SHP77 (cell line): ENCODE measurements around the gene RTN4RL2.
"Not testable (repeated sequence)": the region's sequence is repeated elsewhere in the genome, so short reads cannot be mapped to it uniquely, and the experiment has no call there.

ENCODE experiments used
- DNase-seq, 2 experiments: peaks; one replicate each; lab custom pipeline; 2025; lab: John Stamatoyannopoulos, UW

Gene RTN4RL2

DNA sequence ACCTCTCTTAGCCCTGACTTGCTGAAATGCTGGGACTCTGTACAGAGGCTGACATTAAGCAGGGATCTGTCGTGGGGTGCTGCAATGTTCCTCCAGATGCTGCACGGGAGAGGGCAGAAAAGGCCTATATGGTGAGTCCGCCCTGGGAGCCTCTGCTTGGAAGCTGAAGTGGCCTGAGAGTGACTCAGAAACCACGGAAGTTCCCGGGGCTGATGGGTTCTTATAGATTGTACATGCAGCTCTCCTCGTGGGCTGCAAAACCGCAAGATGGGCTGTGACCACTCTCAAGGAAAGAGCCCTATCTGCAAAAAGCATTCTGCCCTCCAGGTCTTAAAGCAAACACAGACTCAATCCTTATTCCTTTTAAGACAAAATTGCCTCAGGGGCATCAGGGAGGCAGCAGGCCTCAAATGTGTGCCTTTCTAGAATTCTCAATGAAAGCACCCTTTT is 27.6 kb upstream of the RTN4RL2 start:
- no peak for DNase-seq

DNA sequence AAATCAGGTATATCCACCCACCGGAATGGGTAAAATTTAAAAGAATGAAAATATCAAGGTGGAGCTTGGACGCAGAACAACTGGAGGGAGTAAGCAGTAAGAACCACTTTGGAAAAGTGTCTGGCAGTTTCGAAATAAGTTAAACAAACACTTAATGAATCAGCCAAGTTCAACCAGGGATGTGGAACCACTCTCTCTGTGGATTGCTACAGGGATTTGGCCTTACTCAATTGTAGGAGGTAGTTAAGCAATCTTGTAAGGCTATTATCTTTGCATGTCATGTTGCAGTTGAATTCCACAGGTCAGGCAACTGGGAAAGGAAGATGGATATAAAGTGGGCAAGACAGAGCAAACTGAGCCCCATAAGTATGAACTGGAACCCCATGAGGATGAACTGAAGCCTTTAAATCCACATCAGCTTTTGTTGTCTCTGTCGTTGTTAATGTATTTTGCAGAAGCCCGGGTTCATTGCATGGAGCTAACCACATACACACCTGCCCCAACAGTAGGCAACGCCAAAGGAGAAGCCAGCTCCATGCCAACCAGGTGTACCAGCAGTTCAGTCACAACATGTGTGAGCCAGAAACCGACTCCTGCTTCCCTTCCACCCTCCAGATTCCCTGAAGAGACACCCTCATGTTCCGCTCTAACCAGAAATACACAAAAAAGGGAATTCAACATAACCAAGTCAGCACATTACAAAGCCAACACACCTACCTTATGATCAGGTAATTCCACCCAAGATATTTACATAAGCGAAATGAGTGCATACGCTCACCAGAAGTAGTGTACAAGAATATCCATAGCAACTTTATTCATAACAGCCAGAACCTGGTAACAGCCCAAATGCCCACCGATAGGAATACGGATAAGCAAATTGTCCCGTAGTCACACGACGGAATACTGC is 25.4 kb upstream of the RTN4RL2 start:
- DNase-seq = no peak

DNA sequence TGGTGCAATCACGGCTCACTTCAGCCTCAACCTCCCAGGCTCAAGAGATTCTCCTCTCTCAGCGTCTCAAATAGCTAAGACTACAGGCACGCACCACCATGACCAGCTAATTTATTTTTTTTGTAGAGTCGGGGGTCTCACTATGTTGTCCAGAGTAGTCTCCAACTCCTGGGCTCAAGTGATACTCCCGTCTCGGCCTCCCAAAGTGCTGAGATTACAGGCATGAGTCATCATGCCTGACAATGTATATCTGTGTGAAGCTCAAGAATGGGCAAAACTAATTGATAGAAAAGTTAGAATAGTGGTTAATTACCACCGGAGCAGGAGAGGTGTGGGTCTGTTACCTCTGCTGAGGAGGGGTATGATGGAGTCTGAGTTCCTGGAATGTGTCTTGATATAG is 24.3 kb upstream of the RTN4RL2 start:
- DNase-seq = no peak

DNA sequence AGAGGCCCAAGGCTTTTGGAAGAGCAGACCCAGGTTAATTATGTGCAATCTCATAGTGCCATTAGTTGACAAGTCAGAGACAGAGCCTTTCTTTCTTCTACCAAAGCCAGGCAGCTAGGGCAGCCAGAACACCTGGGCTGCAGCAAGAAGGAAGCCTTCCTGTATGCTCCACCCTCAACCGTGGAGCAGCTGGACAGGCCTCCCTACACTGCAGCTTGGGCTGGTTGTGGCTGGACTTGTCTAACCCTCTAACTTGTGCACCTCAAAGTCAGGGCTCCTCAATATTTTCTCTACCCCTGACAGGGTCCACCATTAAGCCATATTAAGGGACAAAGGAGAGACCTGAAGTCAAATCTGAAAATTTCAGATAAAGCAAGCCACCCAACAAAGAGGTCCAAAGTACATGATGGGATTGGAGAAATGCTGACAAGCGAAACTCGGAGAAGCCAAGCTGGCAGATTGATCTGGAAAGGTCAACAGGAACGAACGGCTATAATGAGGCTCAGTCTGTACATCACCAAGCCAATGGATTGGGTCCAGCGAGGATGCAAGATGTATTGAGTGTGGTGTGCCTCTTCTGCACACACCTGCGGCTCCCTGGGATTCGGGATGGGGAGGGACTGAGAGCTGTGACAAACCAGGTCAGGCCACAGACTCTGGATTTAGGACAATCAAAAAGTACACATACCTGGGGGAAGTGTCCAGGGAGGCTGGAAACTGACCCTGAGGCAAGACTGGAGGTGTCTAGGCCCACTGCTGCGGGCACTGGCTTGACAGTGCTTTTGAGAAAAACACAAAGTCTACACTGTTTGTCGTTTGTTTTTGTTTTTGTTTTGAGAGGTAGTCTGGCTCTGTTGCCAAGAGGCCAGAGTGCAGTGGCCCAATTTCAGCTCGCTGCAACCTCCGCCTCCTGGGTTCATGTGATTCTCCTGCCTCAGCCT is 21.7 kb upstream of the RTN4RL2 start:
- no peak for DNase-seq

DNA sequence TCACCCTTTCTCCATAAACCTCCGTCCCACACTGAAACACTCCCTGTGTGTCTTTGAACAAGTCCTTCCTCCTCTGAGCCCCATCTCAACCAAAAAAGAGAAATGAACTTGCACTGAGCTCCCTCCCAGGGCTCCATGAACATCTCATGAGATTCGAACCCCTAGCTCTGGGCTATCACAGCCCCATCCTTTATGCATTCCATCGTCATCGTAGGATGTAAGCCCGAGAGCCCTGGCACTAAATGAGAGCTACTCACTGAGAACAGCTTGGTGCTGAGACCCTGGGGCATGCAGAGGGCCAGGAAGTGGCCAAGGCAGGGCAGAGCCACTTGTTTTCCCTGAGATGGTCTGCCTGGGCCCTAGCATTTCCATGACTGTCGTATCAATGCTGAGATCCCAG is 20.5 kb upstream of the RTN4RL2 start:
- no peak for DNase-seq

DNA sequence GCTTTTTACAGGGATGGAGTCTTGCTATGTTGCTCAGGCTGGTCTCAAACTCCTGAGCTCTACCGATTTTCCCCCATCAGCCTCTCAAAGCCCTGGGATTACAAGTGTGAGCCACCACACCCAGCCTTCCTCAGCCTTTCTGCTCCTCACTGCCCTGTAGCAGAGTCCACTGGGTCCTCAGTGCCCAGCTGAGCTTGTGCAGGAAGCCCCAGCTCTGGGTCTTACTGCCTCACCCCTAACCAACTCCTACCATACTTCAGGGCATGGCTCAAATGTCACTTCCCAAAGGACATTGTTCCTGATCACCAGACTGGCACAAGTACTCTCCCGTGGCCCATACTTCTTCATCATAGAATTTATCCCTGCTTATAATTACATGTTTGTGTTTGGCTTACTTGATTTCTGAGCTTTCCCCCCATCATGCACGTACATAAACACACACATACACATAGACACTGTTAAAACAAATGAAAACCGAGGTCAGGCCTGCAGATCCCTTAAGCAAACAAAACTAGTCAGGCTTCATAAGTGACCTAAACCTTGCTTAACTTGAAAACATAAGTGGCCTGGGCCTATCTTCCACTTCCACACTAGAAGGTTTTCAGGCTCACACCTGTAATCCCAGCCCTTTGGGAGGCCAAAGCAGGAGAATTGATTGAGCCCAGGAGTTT is 19.4 kb upstream of the RTN4RL2 start:
- DNase-seq = no peak

DNA sequence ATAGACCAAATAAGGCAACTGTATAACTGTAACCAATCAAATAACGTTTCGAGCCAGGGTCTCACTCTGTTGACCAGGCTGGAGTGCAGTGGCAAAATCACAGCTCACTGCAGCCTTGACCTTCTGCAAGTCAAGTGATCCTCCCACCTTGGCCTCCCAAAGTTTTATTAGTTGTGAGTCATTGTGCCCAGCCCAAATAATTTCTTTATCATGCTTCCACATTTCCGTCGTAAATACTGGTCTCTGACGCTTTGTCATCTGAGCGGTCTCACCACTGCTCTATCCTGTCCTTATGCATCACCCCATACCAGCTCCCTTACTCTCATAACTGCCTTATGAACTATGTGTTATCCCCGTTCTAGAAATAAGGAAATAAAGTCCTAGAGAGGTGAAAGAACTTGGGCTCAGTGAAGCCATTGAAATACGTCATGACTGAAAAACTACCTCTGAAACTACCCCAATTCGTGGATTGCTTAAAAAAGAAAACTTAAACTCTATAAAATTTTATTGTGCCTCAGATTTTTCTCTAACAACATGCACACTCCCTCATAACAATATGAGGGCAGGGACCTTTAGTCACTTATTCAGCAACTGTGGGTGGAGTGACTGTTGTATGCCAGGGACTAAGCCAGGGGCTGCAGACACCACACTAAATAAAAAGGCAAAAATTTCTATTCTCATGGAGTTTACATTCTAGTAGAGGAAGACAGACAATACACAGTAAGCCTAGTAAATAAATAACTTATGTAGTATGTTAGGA is 15.8 kb upstream of the RTN4RL2 start:
- no peak for DNase-seq

- not testable (repeated sequence) for DNase-seq
These were observed 15.3 kb upstream of the RTN4RL2 start for GRCh38 chr11:57445122-57445394.

GRCh38 chr11:57446055-57446454 is 14.3 kb upstream of the RTN4RL2 start:
- no peak for DNase-seq

- DNase-seq = no peak
These were observed 6.7 kb upstream of the RTN4RL2 start for GRCh38 chr11:57453543-57454177.

GRCh38 chr11:57456960-57457642 is 3.2 kb upstream of the RTN4RL2 start:
- peak in 1 of 2 experiments; percentile 51 for DNase-seq

DNA sequence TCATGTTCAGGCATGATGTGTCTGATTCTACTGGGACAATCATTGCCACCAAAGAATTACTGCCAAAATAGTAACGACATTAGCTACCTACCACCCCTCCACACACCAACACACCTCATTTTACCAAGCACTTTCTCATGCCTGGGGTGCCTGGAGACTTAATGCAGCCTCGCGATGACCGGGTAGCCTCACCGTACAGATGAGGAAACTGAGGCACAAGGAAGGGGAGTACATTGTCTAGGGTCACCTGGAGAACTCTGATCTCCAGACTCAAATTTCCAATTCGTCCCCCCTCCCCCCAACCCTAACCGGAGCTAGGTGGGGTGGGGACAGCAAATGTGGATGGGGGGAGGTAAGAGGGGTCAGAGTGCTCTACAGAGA is 2.7 kb upstream of the RTN4RL2 start:
- no peak for DNase-seq

DNA sequence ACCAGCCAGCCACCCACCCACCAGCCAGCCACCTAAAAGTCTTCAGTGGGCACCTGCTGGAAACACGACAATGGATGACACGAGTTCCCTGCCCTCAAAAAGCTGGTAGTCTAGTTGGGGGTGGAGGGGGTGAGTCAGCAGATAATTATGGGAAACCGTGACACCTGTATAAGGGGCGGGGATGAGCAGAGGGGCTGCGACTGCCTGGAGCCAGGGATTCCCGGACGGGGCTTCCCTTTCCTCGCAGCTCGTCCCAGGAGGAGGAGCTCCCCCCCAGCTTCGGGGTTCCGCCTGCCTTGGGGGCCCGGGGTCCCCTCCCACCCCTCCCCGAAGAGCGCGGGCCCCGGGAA is 2.3 kb upstream of the RTN4RL2 start:
- DNase-seq = no peak

GRCh38 chr11:57458410-57459163 is 1.7 kb upstream of the RTN4RL2 start:
- DNase-seq = no peak

GRCh38 chr11:57459164-57460021 is 935 bp upstream of the RTN4RL2 start:
- DNase-seq = no peak

DNA sequence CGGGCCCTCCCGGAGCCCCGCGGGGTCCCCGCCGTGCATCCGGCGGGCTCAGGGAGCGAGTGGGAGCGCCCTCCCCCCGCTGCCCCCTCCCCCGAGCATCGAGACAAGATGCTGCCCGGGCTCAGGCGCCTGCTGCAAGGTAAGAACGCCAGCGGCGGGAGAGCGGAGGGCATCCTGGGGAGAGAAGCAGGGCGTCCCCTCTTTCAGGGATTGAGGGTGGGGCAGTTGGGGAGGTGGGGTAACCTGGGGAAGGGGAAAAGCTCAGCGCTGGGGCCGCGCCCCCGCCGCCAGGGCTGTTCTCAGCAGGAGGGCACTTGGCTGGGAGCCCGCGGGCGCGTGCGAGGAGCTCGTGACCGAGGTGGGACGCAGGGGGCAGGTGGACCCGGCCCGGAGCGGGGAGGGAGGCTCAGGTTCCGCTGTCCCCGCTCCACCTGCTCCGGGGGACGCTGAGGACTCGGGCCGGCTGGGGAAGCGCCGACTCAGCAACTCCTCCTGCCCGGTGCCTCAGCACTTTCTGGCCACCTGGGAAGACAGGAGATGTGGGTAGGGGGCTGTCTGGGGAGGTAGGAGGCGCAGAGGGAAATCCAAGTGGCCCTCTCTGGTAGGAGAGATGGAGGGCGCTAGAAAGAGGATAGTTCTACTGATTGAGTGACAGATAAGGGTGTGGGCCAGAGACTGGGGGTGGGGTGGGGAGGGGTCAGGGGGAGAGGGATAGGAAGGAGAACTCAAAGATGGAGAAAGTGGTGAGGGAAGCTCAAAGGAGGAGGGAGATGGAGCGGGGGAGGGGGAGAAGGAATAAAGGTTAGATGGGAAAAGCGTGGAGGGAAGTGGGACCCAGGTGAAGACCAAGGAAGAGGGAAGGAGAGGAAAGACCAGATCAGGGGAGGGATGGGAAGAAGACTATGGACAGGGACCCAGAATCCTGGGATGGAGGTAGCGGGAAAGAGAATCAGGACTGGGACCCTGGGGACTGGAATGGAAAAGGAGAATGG is 726 bp downstream of the RTN4RL2 start:
- no peak for DNase-seq

- no peak for DNase-seq
These were observed 1.6 kb downstream of the RTN4RL2 start for GRCh38 chr11:57461841-57462489.
